ENCODE measurements around the gene PIGT.

- TF ChIP-seq CTCF (IDR thresholded peaks at IDR 0.05) (no peak), POLR2A (IDR thresholded peaks at IDR 0.05) (no peak)
Measured at GRCh38 chr20:45452238-45452637, 36.3 kb downstream of the PIGT start.

Measured in testis (tissue), 2 donors.